T-helper 1 cell treated with Interleukin-12 subunit alpha and Interleukin-12 subunit beta and Interleukin-4 antibody, amounts not matched to agents 30 ng/mL and 1 ng/mL, for 36 hours (primary cell): Measurements from ENCODE around the gene C5orf47. TPM values are rescaled to one million over a fixed set of nuclear protein-coding genes. Genes with fewer than 3 reads are reported as not detected.

Experiments
- intact Hi-C: fragments of 100-400 bp; cut with micrococcal nuclease; formaldehyde crosslinking; loops from one replicate; pipeline ENCODE4 v1.15.1; 2024
- total RNA-seq: library from RNA; stranded (reverse); gene quantifications from 2 replicates; pipeline ENCODE4 v1.2.3, GENCODE V29; 2022

C5orf47 gene
- not detected in 2 replicates for total RNA-seq

DNA sequence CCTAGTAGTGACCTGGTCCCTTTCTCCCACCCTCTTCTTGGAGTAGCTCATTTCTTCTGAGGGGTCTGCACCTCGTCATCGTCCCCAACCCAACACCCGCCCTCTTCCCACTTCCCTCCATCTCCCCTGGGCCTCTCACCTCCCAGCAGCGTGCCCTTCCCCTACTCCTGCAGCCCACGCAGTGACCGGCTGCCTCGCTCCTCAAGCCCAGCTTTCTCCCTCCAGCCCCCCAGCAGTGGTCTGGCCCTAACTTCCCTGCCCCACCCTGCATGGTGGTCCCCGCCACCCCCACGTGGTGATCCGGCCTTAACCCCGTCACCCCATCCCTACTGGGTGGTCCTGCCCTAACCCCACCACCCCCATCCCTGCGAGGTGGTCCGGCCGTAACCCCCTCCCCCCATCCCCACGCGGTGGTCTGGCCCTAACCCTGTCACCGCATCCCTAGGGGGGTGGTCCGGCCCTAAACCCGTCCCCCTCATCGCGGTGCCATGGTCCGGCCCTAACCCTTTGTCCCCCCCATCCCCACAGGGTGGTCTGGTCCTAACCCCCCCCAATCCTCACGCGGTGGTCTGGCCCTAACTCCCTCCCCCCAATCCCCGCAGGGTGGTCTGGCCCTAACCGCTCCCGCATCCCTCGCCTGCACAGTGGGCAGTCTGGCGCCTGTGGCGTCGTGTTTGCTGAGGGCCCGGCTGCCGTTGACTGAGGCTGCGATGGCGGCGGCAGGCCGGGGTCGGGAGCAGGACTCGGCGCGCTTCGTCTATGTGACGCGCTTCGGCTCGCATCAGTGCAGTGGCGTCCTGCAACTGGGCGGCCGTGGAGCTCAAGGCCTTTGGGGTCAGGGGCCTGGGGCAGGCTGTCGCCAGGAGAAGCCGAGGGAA is at the start of gene C5orf47:
C5orf47 (plus strand) TSS at position 617 of the 878 bp plus-strand sequence; CDS start at position 711, 94 bp downstream.
- intact Hi-C loops: no loop called here

- intact Hi-C loops: no loop called here
These were observed 48.7 kb upstream of the C5orf47 start for GRCh38 chr5:173940269-173940668.

- intact Hi-C loops: no loop called here
These were observed 47.9 kb upstream of the C5orf47 start for GRCh38 chr5:173941102-173941501.

- intact Hi-C loops: no loop called here
These were observed 47.1 kb upstream of the C5orf47 start for GRCh38 chr5:173941758-173942401.

DNA sequence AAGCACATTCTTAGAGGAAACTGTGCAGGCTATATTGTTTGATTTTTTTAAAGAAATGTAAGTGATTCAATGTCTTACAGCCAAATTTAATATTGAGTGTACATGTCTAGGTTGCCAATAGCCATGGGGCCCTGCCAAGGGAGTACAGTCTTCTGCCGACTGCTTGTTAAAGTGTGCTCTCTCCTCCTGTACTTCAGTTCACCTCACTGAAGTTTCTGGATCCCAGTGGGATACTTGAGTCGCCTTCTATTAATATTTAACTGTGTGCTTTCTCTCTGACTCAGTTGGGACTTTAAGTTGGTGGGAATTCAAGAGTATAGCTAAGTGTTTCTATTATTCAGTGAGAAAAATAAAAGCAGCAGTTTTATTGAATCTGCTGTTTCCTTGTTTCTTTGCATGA is 44.5 kb upstream of the C5orf47 start:
- intact Hi-C loops: no loop called here

- intact Hi-C loops: no loop called here
These were observed 43.8 kb upstream of the C5orf47 start for GRCh38 chr5:173945160-173945559.

GRCh38 chr5:173946323-173946722 is 42.6 kb upstream of the C5orf47 start:
- intact Hi-C loops: no loop called here

- intact Hi-C loops: no loop called here
These were observed 38.1 kb upstream of the C5orf47 start for GRCh38 chr5:173950829-173951228.

DNA sequence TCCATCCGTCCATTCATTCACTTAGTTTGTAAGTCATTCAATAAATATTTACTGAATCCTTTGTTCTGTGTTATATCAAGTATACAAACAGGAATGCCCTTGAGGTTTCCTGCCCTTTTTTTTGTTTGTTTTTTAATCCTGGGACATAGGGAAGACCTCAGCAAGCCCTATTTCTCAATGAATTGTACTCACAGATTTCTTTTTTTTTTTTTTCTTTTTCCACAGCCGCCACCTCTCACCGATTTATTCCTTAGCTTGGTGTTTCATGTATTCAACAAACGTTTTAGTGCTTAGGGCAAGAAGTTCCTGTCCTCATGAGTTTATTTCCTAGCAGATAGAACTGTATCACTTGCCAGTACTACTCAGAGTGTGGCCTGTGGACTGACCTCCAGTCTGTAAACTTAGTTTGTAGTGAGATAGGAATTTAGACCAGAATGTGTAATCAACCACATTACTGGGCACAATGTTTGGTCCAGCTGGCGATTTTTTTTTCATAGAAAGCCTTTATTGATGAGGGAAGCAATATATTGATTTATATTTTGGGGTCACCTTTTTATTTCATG is 35.4 kb upstream of the C5orf47 start:
- intact Hi-C loops: no loop called here

DNA sequence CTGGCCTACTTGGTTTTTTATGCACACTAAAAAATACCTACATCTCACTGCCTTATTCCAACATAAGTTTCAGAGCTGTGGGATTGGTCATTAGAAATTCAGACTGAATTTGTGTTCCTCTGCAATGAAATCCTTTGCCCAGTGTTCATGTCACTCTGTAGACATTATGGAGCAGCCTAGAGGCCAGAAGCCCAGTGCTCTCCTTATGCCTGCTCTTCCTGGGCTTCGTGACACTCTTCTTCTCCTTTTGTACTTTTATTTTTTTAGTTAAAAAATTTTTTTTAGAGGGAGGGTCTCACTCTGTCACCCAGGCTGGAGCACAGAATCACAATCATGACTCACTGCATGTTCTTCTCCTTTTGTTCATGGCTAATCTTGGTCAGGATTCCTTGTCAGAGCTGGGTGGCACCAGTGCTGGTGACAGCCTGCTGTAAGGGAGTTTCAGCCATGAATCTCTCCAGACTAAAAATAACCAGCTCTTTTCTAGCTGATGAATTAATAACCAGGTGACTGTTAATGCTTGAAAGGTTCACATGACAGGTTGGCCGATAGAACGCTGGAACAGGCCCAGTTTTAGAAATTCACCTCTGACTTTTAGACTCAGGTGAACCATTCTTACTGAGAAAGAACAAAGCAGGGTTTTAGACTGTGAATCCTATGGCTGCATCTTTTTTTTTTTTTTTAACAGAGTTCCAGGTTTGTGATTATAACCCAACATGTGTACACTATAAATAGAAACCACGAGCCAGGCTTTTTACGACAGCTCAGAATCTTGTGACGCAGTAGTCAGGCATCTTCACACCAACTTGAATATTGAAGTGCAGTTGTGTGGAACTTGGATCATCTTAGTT is 34.1 kb upstream of the C5orf47 start:
- intact Hi-C loops: no loop called here

DNA sequence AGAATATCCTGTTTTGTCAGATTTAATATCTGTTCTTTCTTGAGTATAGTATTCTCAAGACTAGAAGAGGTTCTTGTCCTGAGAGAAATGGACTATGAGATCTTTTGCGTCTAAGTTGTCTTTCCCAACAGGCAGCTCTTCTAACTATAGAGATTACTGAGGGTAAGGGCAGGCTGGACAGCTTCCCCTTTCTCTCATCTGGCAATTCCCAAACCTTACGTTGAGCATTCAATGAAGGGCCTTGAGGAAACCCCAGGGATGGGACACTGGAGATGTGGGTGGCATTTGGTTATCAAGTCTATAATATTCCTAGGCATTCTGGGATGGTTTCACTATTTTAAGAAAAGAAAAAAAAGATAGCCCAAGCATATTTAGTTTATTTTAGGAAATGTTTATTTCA is 28.0 kb upstream of the C5orf47 start:
- intact Hi-C loops: no loop called here

- intact Hi-C loops: no loop called here
These were observed 27.6 kb upstream of the C5orf47 start for GRCh38 chr5:173961418-173961817.

DNA sequence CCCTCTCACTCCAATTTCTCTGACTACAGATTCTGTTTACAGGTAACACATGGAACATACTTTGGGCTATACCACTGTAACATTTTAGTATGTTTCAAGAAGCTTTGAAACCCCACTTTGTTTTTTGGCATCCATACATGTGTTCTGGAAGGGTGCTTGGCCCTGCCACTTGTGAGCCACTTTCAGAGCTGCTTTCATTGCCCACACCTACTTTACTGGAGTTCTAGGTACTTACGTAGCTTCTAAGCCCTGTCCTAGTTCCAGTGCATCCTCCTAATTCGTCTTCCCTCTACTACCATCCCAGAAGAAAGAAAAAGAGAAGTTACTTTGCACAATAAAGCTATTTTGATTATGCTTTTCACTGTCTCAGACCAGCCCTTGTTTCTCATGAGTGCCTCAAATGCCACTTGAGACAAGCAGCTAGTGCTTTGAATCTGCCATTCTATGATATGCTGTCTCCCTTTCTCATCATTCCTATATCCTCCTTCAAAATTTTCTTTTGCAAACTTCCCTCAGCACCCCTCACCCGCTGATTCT is 26.5 kb upstream of the C5orf47 start:
- intact Hi-C loops: no loop called here

GRCh38 chr5:173963182-173963838 is 25.7 kb upstream of the C5orf47 start:
- intact Hi-C loops: no loop called here

DNA sequence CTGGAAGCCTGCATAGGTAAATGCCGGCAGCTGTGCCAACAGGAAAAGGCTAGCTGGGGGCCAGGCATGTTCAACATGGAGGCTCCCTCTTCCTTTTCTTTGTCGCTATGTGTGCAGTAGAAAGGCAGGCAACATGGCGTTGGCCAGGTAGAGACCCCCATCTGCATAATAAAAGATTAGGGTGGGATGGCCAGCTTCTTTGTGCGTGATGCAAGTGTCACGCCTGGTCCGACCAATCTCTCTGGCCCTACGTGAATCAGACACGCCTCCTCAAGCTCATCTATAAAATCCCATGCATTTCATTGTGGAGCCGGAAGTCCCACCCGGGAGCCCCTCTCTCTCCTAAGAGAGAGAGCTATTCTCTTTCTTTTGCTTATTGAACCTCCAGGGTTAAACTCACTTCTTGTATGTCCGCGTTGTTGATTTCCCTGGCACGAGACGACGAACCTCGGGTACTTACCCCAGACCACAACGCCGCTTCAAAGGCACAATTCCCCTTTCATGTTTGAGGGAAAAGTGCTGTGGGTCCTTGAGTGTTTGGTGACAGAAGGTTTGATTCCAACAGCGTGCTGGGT is 25.0 kb upstream of the C5orf47 start:
- intact Hi-C loops: no loop called here

GRCh38 chr5:173964506-173964905 is 24.5 kb upstream of the C5orf47 start:
- intact Hi-C loops: no loop called here

GRCh38 chr5:173967241-173967640 is 21.7 kb upstream of the C5orf47 start:
- intact Hi-C loops: no loop called here

GRCh38 chr5:173968154-173968797 is 20.7 kb upstream of the C5orf47 start:
- intact Hi-C loops: no loop called here

DNA sequence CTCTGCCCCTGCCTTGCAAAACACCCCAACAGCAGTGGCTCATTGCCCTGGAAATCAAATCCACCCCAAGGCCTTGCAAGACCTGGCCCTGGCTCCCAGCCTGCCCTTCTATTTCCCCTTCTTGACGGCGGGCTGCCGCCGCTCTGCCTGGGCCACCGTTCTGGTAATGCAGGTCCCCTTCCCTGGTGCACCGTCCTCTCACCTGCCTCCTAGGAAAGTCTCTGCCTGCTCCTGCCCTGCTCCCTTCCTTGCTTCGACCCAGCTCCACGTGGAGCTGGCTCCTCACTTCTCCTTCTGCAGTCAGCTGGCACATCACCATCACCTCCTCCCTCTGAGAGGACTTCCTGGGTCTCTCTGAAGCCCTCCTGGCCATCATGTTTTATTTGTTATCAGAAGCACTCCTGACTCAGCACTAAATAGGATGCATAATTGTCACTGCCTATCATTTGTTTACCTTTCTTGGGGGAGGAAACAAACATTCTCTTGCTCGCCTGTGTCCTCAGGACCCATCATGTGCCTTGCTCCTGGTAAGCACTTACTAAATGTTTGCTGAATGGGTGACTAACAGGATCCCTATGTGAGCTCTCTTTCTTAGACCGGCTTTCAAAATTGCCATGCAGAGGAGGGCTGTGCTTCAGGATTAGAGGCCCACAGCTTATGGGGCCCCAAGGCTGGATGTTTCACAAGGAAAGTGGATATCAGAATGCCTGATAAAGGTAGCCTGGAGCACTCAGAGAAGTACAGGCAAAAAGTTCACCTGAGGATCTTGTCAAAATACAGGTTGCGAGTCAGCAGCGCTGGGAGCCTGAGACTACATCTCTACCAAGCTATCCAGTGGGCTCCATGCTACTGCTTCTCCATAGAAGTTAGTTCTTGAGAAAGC is 19.6 kb upstream of the C5orf47 start:
- intact Hi-C loops: loop anchor here (5.0 kb wide), 2 partner anchors 187 to 517 kb away; no protein-coding TSS in a partner anchor
